ENCODE data around the gene HTR1D.

Gene HTR1D

GRCh38 chr1:23150742-23151141 lies 66.6 kb downstream of the HTR1D start:
- TF ChIP-seq EZH2 (IDR thresholded peaks at IDR 0.05; ENCODE audit: borderline replicate concordance, low read depth, low read length, severe bottlenecking), result no peak
- TF ChIP-seq, protein P1, sequence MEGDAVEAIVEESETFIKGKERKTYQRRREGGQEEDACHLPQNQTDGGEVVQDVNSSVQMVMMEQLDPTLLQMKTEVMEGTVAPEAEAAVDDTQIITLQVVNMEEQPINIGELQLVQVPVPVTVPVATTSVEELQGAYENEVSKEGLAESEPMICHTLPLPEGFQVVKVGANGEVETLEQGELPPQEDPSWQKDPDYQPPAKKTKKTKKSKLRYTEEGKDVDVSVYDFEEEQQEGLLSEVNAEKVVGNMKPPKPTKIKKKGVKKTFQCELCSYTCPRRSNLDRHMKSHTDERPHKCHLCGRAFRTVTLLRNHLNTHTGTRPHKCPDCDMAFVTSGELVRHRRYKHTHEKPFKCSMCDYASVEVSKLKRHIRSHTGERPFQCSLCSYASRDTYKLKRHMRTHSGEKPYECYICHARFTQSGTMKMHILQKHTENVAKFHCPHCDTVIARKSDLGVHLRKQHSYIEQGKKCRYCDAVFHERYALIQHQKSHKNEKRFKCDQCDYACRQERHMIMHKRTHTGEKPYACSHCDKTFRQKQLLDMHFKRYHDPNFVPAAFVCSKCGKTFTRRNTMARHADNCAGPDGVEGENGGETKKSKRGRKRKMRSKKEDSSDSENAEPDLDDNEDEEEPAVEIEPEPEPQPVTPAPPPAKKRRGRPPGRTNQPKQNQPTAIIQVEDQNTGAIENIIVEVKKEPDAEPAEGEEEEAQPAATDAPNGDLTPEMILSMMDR (IDR thresholded peaks at IDR 0.05; ENCODE audit: borderline replicate concordance, extremely low read depth, low read length, poor library complexity, severe bottlenecking), result no peak
- Histone ChIP-seq H3K36me3 (ENCODE audit: insufficient read depth, low read length) (no peaks in the 10 kb centered on the region), H3K4me2 (ENCODE audit: insufficient read depth, low read length) (no peak overlapping the region), H3K27ac (ENCODE audit: low read length) (no peak overlapping the region), H4K20me1 (ENCODE audit: insufficient read depth, low read length) (peaks cover 46% of the 10 kb centered on the region), H3K27me3 (ENCODE audit: insufficient read depth, low read length, poor library complexity) (no peaks in the 10 kb centered on the region), H3K9ac (ENCODE audit: low read depth, low read length) (no peak overlapping the region), H3K9me3 (ENCODE audit: insufficient read depth, low read length, severe bottlenecking) (no peaks in the 10 kb centered on the region), H3K4me3 (ENCODE audit: low read depth in 1 of 2, low read length in 2 of 2) (no peak overlapping the region), H3K4me1 (ENCODE audit: insufficient read depth, low read length) (no peaks in the 10 kb centered on the region), H2AFZ (ENCODE audit: low read depth, low read length) (no peak overlapping the region), H3K79me2 (ENCODE audit: insufficient read depth, low read length) (peaks cover 83% of the 10 kb centered on the region)
- DNase-seq, result no peak
- no peak for ATAC-seq (ENCODE audit: insufficient read depth, low read depth)

GRCh38 chr1:23150125-23150524 lies 67.2 kb downstream of the HTR1D start:
- TF ChIP-seq EZH2 (IDR thresholded peaks at IDR 0.05; ENCODE audit: borderline replicate concordance, low read depth, low read length, severe bottlenecking), result no peak
- TF ChIP-seq, protein P1 (IDR thresholded peaks at IDR 0.05; ENCODE audit: borderline replicate concordance, extremely low read depth, low read length, poor library complexity, severe bottlenecking), result no peak
- Histone ChIP-seq H3K27ac (ENCODE audit: low read length) (no peak overlapping the region), H3K4me2 (ENCODE audit: insufficient read depth, low read length) (no peak overlapping the region), H3K9ac (ENCODE audit: low read depth, low read length) (no peak overlapping the region), H4K20me1 (ENCODE audit: insufficient read depth, low read length) (peaks cover 41% of the 10 kb centered on the region), H3K27me3 (ENCODE audit: insufficient read depth, low read length, poor library complexity) (no peaks in the 10 kb centered on the region), H3K36me3 (ENCODE audit: insufficient read depth, low read length) (no peaks in the 10 kb centered on the region), H3K4me3 (ENCODE audit: low read depth in 1 of 2, low read length in 2 of 2) (no peak overlapping the region), H2AFZ (ENCODE audit: low read depth, low read length) (no peak overlapping the region), H3K4me1 (ENCODE audit: insufficient read depth, low read length) (no peaks in the 10 kb centered on the region), H3K9me3 (ENCODE audit: insufficient read depth, low read length, severe bottlenecking) (no peaks in the 10 kb centered on the region), H3K79me2 (ENCODE audit: insufficient read depth, low read length) (peaks cover 82% of the 10 kb centered on the region)
- no peak for ATAC-seq (ENCODE audit: insufficient read depth, low read depth)
- DNase-seq, result no peak

DNA sequence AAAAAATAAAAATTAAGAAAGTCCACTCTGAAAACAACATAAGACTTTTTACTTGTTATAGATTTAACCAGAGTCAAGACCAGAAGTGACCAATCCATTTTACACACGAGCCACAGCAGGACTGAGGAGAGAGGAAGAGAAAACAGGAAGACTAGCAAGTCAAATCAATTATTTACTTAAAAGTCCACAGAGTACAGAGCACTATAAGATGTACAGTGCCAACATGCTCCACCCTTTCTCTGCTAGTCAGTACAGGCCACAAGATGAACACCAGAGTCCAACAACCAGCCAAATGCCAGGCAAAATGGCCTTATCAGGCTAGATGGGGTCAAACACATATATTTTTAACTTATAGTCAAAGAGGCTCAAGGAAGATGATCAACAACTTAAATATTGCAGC lies 68.2 kb downstream of the HTR1D start:
- H3K9me3 ChIP-seq (ENCODE audit: insufficient read depth, low read length, severe bottlenecking), result no peaks in the 10 kb centered on the region
- no peak for DNase-seq
- H3K79me2 ChIP-seq (ENCODE audit: insufficient read depth, low read length), result peaks cover 78% of the 10 kb centered on the region
- no peak overlapping the region for H3K27ac ChIP-seq (ENCODE audit: low read length)
- TF ChIP-seq EZH2 (IDR thresholded peaks at IDR 0.05; ENCODE audit: borderline replicate concordance, low read depth, low read length, severe bottlenecking), result no peak
- TF ChIP-seq, protein P1 (IDR thresholded peaks at IDR 0.05; ENCODE audit: borderline replicate concordance, extremely low read depth, low read length, poor library complexity, severe bottlenecking), result no peak
- no peaks in the 10 kb centered on the region for H3K27me3 ChIP-seq (ENCODE audit: insufficient read depth, low read length, poor library complexity)
- H3K36me3 ChIP-seq (ENCODE audit: insufficient read depth, low read length), result no peaks in the 10 kb centered on the region
- no peaks in the 10 kb centered on the region for H3K4me1 ChIP-seq (ENCODE audit: insufficient read depth, low read length)
- ATAC-seq (ENCODE audit: insufficient read depth, low read depth), result no peak
- H4K20me1 ChIP-seq (ENCODE audit: insufficient read depth, low read length), result peaks cover 41% of the 10 kb centered on the region
- no peak overlapping the region for H3K9ac ChIP-seq (ENCODE audit: low read depth, low read length)
- no peak overlapping the region for H3K4me2 ChIP-seq (ENCODE audit: insufficient read depth, low read length)
- no peak overlapping the region for H2AFZ ChIP-seq (ENCODE audit: low read depth, low read length)
- no peak overlapping the region for H3K4me3 ChIP-seq (ENCODE audit: low read depth in 1 of 2, low read length in 2 of 2)

DNA sequence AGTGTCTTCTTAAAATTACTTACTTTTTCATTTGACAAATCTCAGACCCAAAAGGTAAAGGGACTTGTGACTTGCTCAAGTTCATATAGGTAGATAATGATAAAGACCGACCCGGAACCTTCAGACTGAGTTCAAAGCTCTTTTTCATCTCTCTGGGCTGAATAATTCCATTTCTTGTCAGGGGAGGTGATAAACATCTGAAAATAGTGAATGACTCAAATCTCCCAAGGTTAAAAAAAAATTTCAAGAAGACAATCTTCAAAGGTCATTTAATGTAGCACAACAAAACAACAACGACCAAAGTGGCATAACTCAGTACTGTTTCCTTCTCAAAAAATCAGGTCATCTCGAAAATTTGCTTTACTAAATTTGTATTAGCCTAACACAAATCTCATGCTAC lies 69.2 kb downstream of the HTR1D start:
- H4K20me1 ChIP-seq (ENCODE audit: insufficient read depth, low read length), result peaks cover 35% of the 10 kb centered on the region
- ATAC-seq (ENCODE audit: insufficient read depth, low read depth), result no peak
- no peak overlapping the region for H3K9ac ChIP-seq (ENCODE audit: low read depth, low read length)
- H3K79me2 ChIP-seq (ENCODE audit: insufficient read depth, low read length), result peaks cover 70% of the 10 kb centered on the region
- no peaks in the 10 kb centered on the region for H3K27me3 ChIP-seq (ENCODE audit: insufficient read depth, low read length, poor library complexity)
- no peak overlapping the region for H3K4me3 ChIP-seq (ENCODE audit: low read depth in 1 of 2, low read length in 2 of 2)
- H3K27ac ChIP-seq (ENCODE audit: low read length), result no peak overlapping the region
- H3K9me3 ChIP-seq (ENCODE audit: insufficient read depth, low read length, severe bottlenecking), result no peaks in the 10 kb centered on the region
- H3K4me1 ChIP-seq (ENCODE audit: insufficient read depth, low read length), result no peaks in the 10 kb centered on the region
- H2AFZ ChIP-seq (ENCODE audit: low read depth, low read length), result no peak overlapping the region
- TF ChIP-seq, protein P1 (IDR thresholded peaks at IDR 0.05; ENCODE audit: borderline replicate concordance, extremely low read depth, low read length, poor library complexity, severe bottlenecking), result no peak
- TF ChIP-seq EZH2 (IDR thresholded peaks at IDR 0.05; ENCODE audit: borderline replicate concordance, low read depth, low read length, severe bottlenecking), result no peak
- no peaks in the 10 kb centered on the region for H3K36me3 ChIP-seq (ENCODE audit: insufficient read depth, low read length)
- no peak overlapping the region for H3K4me2 ChIP-seq (ENCODE audit: insufficient read depth, low read length)
- no peak for DNase-seq

All from DND-41 (cell line).